Stimulated activated CD8-positive, alpha-beta memory T cell treated with anti-CD3 and anti-CD28 coated beads, Interleukin-12 subunit alpha, Interleukin-12 subunit beta, amount 100 ng/mL, for 4 hours (primary cell): ENCODE measurements around the gene MRPS2.

Experiments used
- DNase-seq: peaks from one replicate; pipeline ENCODE4 v3.0.0-alpha.2; 2020; ENCODE audit warnings: low read depth

MRPS2 gene

DNA sequence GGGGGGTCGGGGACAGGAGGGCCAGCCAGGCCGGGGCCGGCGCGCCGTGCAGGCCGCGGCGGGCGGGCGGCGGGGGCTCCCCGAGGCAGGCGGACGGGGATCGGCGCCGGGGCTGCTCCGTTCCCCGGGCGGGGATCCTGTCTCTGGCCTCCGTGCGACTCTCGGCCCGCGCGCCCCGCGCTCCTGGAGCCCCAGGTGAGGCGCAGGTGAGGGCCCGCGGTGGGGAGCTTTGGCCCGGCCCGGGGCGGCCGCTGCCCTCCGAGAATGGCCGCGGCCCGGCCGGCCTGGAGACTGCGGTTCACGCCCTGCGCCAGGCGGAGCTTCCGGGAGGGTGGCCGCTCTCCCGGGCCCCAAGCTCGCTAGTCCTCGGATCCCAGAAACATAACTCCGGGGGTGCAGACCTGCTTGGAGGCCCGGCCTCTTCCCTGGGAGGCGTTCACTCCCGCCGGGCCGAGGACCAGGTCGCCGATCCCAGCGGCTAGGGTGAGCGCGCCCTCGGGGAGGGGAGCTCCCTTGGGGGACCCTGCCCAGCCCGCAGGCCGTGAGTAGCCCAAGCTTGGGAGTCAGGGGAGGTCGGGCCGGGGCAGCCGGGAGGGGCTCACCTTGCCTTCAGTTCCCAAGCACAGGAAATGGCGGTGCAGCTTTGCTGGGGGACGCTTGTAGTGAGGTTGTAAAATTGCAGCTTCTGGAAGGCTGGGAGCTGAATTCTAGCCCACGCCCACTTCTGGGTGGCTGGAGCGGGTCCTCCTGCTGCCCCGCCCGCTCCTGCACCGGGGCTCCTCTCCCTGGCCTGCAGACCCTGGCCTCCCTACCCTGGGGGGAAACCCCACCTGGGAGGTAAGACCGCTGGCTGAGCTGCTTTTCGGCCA, 20.2 kb upstream of the MRPS2 start:
- DNase-seq: no peak

DNA sequence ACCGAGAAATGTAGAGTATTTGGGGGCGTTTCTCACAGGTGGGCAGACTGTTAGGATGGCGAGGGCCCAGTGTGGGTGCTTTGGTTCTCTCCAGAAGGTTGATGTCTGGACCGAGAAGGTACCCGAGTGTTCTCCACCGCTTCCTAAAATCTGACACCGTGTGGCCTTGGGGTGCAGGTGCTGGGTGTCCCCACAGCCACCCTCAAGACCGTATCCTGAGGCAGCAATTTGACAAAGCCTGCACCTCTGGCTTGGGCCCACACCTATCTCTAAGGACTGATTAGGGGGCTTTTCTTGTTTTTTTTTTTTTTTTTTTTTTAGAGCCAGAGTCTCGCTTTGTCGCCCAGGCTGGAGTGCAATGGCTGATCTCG, 19.6 kb upstream of the MRPS2 start:
- no peak for DNase-seq

GRCh38 chr9:135482015-135482754, 18.3 kb upstream of the MRPS2 start:
- no peak for DNase-seq

- no peak for DNase-seq
Observed at GRCh38 chr9:135484460-135485277, 15.8 kb upstream of the MRPS2 start.

- no peak for DNase-seq
Observed at GRCh38 chr9:135485385-135485784, 15.1 kb upstream of the MRPS2 start.

DNA sequence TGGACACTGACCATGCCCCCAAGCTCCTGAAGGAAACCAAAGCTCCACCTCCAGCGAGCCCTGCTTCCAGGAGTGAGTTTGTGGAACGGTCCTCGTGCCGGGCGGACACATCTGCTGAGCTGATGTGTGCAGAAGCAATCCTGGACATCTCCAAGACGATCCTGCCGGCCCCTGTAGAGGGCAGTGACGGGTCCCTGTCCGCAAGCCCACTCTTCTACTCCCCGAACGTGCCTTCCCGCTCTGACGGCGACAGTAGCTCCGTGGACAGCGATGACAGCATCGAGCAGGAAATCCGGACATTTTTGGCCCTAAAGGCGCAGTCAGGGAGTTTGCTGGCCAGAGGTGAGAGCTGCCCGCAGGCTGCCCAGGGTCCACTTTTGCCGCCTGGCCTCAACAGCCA, 14.7 kb upstream of the MRPS2 start:
- no peak for DNase-seq

DNA sequence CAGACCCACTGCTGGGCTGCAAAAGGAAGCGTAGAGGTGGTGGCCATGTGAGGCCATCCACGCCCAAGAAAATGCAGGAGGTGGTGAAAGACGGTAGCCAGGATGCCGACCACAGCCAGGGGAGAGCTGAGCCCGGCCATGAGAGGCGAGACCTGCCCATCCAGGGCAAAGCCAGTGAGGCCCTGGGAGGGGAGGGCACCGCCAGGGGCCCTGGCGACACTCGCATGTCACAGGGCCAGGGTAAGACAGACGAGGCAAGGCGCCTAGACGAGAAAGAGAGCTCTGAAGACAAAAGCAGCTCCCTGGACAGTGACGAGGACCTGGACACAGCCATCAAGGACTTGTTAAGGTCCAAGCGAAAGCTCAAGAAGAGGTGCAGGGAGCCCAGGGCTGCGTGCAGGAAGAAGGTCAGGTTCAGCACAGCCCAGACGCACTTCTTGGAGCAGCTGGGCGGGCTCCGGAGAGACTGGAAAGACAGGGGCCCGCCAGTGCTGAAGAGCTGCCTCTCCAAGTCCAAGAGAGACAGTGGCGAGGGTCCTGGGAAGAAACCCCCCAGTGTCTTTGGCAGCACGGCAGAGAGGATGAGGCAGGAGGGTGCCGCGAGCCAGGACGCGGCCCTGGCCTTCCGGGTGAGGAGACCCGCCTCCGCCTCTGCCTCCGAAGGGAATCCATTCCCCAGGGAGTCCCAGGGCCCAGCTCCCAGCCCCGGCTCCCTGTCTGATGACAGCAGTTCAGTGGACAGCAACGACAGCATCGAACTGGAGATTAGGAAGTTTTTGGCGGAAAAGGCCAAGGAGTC, 14.0 kb upstream of the MRPS2 start:
- DNase-seq: no peak

- no peak for DNase-seq
Observed at GRCh38 chr9:135487281-135488012, 13.0 kb upstream of the MRPS2 start.

- DNase-seq: no peak
Observed at GRCh38 chr9:135488013-135488330, 12.5 kb upstream of the MRPS2 start.

GRCh38 chr9:135488527-135488926, 12.0 kb upstream of the MRPS2 start:
- no peak for DNase-seq

GRCh38 chr9:135489188-135489906, 11.1 kb upstream of the MRPS2 start:
- no peak for DNase-seq

- DNase-seq: no peak
Observed at GRCh38 chr9:135490166-135490870, 10.2 kb upstream of the MRPS2 start.

DNA sequence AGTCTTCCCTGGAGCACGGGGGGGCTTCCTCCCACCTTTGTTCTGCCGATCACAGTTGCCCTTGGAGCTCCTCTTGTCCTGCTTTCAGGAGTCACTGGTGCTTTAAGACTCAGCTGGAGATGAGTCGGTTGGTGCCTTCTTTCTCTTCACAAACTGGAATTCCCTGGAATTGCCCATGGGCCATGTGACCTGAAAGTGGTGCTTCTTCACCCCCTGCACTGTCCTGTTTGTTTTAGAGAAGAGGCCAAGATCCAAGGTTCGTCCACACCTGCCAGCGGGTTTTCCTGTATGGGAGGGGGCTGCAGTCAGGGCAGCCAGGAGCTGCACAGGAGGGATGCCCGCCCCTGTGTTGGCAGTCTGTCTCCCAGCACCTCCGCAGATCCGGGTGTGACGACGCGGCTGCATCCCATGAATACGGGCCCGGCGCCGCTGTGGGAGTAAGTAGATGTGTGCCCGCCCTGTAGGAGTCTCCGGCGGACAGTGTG, 9.5 kb upstream of the MRPS2 start:
- DNase-seq: no peak

DNA sequence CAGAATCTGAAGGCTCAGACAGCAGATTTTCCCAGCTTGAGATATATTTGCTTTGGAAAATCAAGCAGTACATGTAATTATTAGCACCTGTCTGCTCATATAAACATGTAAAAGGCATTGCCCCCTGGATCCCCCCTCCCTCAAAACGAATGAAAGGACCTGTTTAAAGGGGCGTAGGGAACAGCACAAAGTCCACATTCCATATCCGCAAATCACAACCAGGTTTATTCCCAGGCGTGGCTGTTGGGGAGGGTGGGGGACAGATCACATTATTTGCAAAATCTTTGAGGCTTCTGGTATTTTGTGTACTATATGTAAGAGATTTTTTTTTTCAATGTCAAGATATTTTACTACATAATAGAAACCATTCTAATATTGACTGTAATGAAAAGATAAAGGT, 8.7 kb upstream of the MRPS2 start:
- no peak for DNase-seq

- DNase-seq: no peak
Observed at GRCh38 chr9:135492886-135493669, 7.4 kb upstream of the MRPS2 start.

DNA sequence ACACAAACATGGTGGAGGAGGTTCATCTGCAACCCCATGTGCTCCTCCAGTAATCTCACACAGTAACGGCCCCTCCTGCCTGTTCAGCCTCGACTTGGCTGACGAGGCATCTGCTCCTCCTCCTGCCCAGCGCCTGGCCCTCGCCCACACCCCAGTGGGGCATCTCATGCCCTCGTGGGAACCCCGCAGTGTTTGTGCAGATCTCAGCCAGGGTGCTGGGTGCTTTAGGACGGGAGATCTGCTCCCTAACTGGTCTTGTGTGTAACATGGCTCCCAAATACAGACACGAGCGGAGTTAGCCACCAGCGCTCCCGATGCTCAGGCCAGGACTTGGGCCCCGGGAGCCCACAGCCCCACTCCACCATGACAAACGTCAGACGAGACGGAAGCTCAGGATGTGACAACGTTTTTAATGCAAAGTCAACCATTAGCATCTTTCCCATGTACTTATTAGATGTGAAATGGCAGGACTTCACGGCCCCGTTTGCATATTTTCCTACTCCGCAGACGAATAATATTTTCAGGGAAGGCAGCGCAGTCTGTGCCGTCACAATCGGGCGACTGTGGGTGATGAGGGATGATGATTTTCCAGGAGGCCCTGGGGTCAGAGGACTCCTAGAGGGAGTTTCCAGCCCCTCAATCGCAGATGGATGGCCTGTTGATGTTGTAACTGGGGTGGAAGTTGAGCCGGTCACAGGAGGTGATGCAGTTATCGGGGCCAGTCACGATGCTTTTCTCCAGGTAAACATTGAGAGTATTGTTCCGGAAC, 5.5 kb upstream of the MRPS2 start:
- DNase-seq: no peak

- DNase-seq: no peak
Observed at GRCh38 chr9:135498381-135499126, 1.9 kb upstream of the MRPS2 start.
